GM23248 (cell line): ENCODE data around the gene VN1R4.
"Not testable (repeated sequence)": the region's sequence is repeated elsewhere in the genome, so short reads cannot be mapped to it uniquely, and the experiment has no call there.

Experiments
- EZH2 ChIP-seq: fragments of 200-600 bp; sonication (generic); IDR thresholded peaks from 2 replicates; pipeline ENCODE4 v1.6.1; 2018; ENCODE audit warnings: antibody characterized with exemption, mild to moderate bottlenecking; ENCODE audit not compliant: insufficient read depth, poor library complexity, severe bottlenecking
- EZH2phosphoT487 ChIP-seq: fragments of 200-600 bp; sonication (generic); IDR thresholded peaks from 2 replicates; pipeline ENCODE4 v1.6.1; 2018; ENCODE audit warnings: antibody characterized with exemption, moderate library complexity, mild to moderate bottlenecking, low read depth; ENCODE audit not compliant: insufficient read depth

DNA sequence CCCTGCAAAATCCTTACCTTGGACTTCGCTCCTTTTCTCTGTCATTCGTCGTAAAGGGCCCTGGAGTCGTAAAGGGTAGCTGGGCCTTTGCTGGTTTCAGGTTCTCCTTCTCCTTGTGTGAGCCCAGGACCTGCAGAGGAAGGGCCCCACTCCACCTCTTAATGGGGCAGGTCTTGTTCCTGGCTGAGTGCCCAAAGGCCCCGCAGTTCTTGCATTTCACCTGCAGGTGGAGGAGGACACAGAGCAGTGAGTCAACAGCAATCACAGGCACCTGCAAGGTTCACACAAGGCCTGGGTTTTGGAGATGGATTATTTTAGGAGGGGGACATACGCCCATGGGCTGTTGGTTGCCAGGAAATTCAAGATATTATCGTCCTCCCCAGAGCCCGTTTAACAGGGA, 33.8 kb upstream of the VN1R4 start:
- TF ChIP-seq EZH2, EZH2phosphoT487: not testable (repeated sequence)
